ENCODE results near the gene PCDH9. TPM values are rescaled to one million over a fixed set of nuclear protein-coding genes. Genes with fewer than 3 reads are reported as not detected.

The PCDH9 gene
- total RNA-seq, 1 donor from 2014 or later: 1.9 TPM

DNA sequence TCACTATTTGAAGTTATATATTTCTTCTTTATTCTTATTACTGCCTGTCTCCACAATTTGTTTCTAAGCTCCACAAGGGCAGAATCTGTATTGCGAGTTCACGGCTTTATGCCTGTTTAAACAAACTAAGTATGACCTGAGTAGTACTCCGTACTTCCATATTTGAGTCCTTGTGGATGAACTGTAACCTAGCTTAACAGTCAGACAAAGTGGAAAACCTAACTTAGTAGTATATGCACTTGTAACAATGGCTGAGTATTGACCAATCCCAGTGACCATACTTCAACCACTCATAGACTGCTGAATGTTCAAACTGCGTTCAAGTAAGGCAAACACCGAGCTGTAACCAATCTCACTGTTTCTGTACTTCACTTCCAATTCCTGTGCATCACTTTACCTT is 292.7 kb downstream of the PCDH9 start:
- H3K4me3 Mint-ChIP-seq (ENCODE audit: unreplicated experiment): no peak overlapping the region
- no peaks in the 10 kb centered on the region for H3K27me3 Mint-ChIP-seq (ENCODE audit: unreplicated experiment)
- TF ChIP-seq, protein P1, sequence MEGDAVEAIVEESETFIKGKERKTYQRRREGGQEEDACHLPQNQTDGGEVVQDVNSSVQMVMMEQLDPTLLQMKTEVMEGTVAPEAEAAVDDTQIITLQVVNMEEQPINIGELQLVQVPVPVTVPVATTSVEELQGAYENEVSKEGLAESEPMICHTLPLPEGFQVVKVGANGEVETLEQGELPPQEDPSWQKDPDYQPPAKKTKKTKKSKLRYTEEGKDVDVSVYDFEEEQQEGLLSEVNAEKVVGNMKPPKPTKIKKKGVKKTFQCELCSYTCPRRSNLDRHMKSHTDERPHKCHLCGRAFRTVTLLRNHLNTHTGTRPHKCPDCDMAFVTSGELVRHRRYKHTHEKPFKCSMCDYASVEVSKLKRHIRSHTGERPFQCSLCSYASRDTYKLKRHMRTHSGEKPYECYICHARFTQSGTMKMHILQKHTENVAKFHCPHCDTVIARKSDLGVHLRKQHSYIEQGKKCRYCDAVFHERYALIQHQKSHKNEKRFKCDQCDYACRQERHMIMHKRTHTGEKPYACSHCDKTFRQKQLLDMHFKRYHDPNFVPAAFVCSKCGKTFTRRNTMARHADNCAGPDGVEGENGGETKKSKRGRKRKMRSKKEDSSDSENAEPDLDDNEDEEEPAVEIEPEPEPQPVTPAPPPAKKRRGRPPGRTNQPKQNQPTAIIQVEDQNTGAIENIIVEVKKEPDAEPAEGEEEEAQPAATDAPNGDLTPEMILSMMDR (IDR thresholded peaks at IDR 0.05; ENCODE audit: unreplicated experiment): no peak
- no peaks in the 10 kb centered on the region for H3K36me3 Mint-ChIP-seq (ENCODE audit: low read depth, unreplicated experiment)
- no peaks in the 10 kb centered on the region for H3K4me1 Mint-ChIP-seq (ENCODE audit: unreplicated experiment)
- DNase-seq (ENCODE audit: low spot score): no peak
- no peaks in the 10 kb centered on the region for H3K9me3 Mint-ChIP-seq (ENCODE audit: unreplicated experiment)
- H3K27ac Mint-ChIP-seq (ENCODE audit: unreplicated experiment): no peak overlapping the region

DNA sequence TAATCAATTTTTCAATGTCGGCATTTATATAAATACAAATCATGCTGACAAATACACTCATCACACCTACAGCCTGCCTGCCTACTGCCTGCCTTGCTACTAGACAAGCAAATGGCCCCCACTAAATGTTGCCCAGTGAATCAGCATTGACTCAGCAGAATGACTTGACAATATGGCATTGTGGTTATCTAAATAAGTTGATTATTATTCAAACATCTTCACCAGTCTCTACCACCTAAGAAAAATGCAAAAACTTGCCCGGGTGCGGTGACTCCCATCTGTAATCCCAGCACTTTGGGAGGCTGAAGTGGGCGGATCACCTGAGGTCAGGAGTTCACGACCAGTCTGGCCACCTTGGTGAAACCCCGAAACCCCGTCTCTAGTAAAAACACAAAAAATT is 296.1 kb downstream of the PCDH9 start:
- H3K27ac Mint-ChIP-seq (ENCODE audit: unreplicated experiment): no peak overlapping the region
- TF ChIP-seq, protein P1 (IDR thresholded peaks at IDR 0.05; ENCODE audit: unreplicated experiment): no peak
- no peaks in the 10 kb centered on the region for H3K9me3 Mint-ChIP-seq (ENCODE audit: unreplicated experiment)
- no peaks in the 10 kb centered on the region for H3K4me1 Mint-ChIP-seq (ENCODE audit: unreplicated experiment)
- no peaks in the 10 kb centered on the region for H3K27me3 Mint-ChIP-seq (ENCODE audit: unreplicated experiment)
- H3K4me3 Mint-ChIP-seq (ENCODE audit: unreplicated experiment): no peak overlapping the region
- DNase-seq (ENCODE audit: low spot score): no peak
- no peaks in the 10 kb centered on the region for H3K36me3 Mint-ChIP-seq (ENCODE audit: low read depth, unreplicated experiment)

DNA sequence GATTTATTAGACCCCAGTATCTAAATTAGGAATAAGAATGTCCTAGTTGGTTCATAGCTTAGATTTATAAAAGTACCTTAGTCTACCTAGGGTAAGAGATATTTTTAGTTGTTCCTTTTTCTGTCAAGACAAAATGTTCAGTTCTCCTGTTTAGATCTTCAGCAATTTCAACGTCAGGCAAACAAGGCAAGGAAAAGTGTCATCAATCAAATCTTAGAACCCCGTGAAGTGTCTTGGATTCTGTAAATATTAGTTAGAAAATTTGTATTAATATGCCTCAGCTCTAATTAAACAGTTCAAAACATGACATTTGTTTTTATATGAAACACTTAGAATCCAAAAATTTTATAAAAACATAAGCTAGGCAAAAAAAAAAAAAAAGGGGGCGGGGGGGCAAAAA is 296.6 kb downstream of the PCDH9 start:
- TF ChIP-seq, protein P1 (IDR thresholded peaks at IDR 0.05; ENCODE audit: unreplicated experiment): no peak
- Mint-ChIP-seq H3K27me3 (ENCODE audit: unreplicated experiment) (no peaks in the 10 kb centered on the region), H3K4me1 (ENCODE audit: unreplicated experiment) (no peaks in the 10 kb centered on the region), H3K9me3 (ENCODE audit: unreplicated experiment) (no peaks in the 10 kb centered on the region), H3K27ac (ENCODE audit: unreplicated experiment) (no peak overlapping the region), H3K4me3 (ENCODE audit: unreplicated experiment) (no peak overlapping the region), H3K36me3 (ENCODE audit: low read depth, unreplicated experiment) (no peaks in the 10 kb centered on the region)
- DNase-seq (ENCODE audit: low spot score): no peak

DNA sequence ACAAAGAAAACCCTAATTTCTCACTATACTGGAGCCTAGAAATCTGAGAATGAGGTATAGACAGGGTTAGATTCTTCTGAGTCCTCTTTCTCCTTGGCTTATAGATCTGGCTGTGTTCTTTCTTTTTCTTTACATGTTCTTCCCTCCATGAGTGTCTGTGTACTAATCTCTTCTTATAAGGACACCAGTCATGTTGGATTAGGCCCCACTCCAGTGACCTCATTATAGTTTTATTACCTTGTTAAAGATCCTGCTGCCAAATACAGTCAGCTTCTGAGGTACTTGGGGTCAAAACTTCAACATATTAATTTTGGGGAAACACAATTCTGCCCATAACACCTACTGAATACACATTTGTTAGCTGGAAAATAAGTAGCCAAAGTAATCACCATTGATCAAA is 302.6 kb downstream of the PCDH9 start:
- Mint-ChIP-seq H3K27ac (ENCODE audit: unreplicated experiment) (no peak overlapping the region), H3K27me3 (ENCODE audit: unreplicated experiment) (no peaks in the 10 kb centered on the region), H3K4me3 (ENCODE audit: unreplicated experiment) (no peak overlapping the region), H3K4me1 (ENCODE audit: unreplicated experiment) (no peaks in the 10 kb centered on the region), H3K36me3 (ENCODE audit: low read depth, unreplicated experiment) (no peaks in the 10 kb centered on the region), H3K9me3 (ENCODE audit: unreplicated experiment) (no peaks in the 10 kb centered on the region)
- no peak for DNase-seq (ENCODE audit: low spot score)
- TF ChIP-seq, protein P1 (IDR thresholded peaks at IDR 0.05; ENCODE audit: unreplicated experiment): no peak

DNA sequence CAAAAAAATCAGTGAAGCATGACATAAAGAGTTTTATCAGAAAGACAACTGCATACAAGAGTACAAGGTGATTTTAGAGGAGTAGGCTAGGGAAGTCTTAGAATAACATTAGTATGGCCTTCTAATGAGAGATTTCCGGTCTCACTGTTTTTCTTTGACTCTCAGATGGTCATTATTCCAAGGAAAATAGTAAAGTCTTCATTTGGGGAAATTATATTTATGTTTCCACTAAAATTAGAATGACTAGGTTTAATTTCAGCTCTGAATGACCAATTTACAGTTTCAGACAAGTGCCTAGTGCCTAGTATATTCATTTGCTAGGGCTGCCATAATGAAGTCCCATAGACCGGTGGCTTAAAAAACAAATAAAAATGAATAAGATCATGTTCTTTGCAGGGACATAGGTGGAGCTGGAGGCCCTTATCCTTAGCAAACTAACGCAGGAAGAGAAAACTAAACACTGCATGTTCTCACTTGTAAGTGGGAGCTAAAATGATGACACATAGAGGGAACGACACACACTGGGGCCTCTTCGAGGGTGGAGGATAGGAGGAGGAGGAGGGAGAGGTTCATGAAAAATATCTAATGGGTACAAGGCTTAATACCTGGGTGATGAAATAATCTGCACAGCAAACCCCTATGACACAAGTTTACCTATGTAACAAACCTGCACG is 303.1 kb downstream of the PCDH9 start:
- H3K36me3 Mint-ChIP-seq (ENCODE audit: low read depth, unreplicated experiment): no peaks in the 10 kb centered on the region
- H3K27me3 Mint-ChIP-seq (ENCODE audit: unreplicated experiment): no peaks in the 10 kb centered on the region
- H3K4me1 Mint-ChIP-seq (ENCODE audit: unreplicated experiment): no peaks in the 10 kb centered on the region
- DNase-seq (ENCODE audit: low spot score): no peak
- no peak overlapping the region for H3K27ac Mint-ChIP-seq (ENCODE audit: unreplicated experiment)
- H3K9me3 Mint-ChIP-seq (ENCODE audit: unreplicated experiment): no peaks in the 10 kb centered on the region
- TF ChIP-seq, protein P1 (IDR thresholded peaks at IDR 0.05; ENCODE audit: unreplicated experiment): no peak
- no peak overlapping the region for H3K4me3 Mint-ChIP-seq (ENCODE audit: unreplicated experiment)

Data from endothelial cell (in vitro differentiated cells).